A673 (cell line): ENCODE data around the gene MRPL40.

Source experiments
- CTCF ChIP-seq: fragments of 300-800, 200-600 bp; sonication (generic); conservative IDR thresholded peaks from 2 replicates; pipeline ENCODE4 v1.5.1; 2017; ENCODE audit warnings: low read depth, mild to moderate bottlenecking, antibody characterized with exemption, low read length, moderate library complexity, mixed read lengths
- EZH2 ChIP-seq: fragments of 200-600 bp; sonication (generic); IDR thresholded peaks from 2 replicates; pipeline ENCODE4 v1.6.1; 2017; ENCODE audit warnings: borderline replicate concordance, low read depth, mild to moderate bottlenecking, mixed read lengths, antibody characterized with exemption, low read length; ENCODE audit not compliant: poor library complexity, severe bottlenecking

- TF ChIP-seq CTCF (no peak), EZH2 (no peak)
Measured at GRCh38 chr22:19466848-19467752, 34.8 kb downstream of the MRPL40 start.
